GM23338 (cell line): Measurements from ENCODE around the gene HBM.

Experiments
- EZH2 ChIP-seq: fragments of 200-600 bp; sonication (generic); IDR thresholded peaks from one replicate; pipeline ENCODE4 v1.8.0; 2017; ENCODE audit warnings: antibody characterized with exemption, mild to moderate bottlenecking, low read depth; ENCODE audit not compliant: unreplicated experiment
- EZH2phosphoT487 ChIP-seq: fragments of 200-600 bp; sonication (generic); IDR thresholded peaks from one replicate; pipeline ENCODE4 v1.8.1; 2018; ENCODE audit warnings: antibody characterized with exemption; ENCODE audit not compliant: unreplicated experiment
- NANOG ChIP-seq: IDR thresholded peaks from 2 replicates; pipeline ENCODE4 v1.6.1; 2016; ENCODE audit warnings: antibody characterized with exemption, borderline replicate concordance
- POLR2AphosphoS5 ChIP-seq: IDR thresholded peaks from 2 replicates; pipeline ENCODE4 v1.6.1; 2016; ENCODE audit warnings: antibody characterized with exemption, low read depth
- TF ChIP-seq, protein P1 (sequence below), 2 experiments: fragments of 200-600 bp in 1 of 2; sonication (generic) in 1 of 2; conservative IDR thresholded peaks; 2 replicates each; pipeline versions ENCODE4 v1.5.1 to v1.6.1; 2016 to 2017; ENCODE audit warnings: antibody characterized with exemption in 2 of 2, low read depth in 2 of 2, mild to moderate bottlenecking in 2 of 2, moderate library complexity in 1 of 2
- TF ChIP-seq, protein P2 (sequence below): IDR thresholded peaks from one replicate; pipeline ENCODE4 v1.6.1; 2018; ENCODE audit warnings: antibody characterized with exemption; ENCODE audit not compliant: unreplicated experiment

DNA sequence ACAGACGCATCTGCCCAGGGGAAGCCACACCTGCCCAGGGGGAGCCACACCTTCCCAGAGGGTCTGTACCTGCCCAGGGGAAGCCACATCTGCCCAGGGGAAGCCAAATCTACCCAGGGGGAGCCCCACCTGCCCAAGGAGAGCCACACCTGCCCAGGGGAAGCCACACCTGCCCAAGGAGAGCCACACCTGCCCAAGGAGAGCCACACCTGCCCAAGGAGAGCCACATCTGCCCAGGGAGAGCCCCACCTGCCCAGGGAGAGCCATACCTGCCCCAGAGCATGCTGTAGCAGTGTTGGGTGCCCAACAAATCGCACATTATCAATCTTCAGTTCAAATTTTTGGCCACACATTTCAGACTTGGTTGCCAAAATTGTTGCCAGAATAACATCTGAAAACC is 46.9 kb upstream of the HBM start:
- TF ChIP-seq, protein P1, sequence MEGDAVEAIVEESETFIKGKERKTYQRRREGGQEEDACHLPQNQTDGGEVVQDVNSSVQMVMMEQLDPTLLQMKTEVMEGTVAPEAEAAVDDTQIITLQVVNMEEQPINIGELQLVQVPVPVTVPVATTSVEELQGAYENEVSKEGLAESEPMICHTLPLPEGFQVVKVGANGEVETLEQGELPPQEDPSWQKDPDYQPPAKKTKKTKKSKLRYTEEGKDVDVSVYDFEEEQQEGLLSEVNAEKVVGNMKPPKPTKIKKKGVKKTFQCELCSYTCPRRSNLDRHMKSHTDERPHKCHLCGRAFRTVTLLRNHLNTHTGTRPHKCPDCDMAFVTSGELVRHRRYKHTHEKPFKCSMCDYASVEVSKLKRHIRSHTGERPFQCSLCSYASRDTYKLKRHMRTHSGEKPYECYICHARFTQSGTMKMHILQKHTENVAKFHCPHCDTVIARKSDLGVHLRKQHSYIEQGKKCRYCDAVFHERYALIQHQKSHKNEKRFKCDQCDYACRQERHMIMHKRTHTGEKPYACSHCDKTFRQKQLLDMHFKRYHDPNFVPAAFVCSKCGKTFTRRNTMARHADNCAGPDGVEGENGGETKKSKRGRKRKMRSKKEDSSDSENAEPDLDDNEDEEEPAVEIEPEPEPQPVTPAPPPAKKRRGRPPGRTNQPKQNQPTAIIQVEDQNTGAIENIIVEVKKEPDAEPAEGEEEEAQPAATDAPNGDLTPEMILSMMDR (conservative IDR thresholded peaks at IDR 0.05; ENCODE audit: low read depth in 2 of 2) = no peak
- TF ChIP-seq, protein P2, sequence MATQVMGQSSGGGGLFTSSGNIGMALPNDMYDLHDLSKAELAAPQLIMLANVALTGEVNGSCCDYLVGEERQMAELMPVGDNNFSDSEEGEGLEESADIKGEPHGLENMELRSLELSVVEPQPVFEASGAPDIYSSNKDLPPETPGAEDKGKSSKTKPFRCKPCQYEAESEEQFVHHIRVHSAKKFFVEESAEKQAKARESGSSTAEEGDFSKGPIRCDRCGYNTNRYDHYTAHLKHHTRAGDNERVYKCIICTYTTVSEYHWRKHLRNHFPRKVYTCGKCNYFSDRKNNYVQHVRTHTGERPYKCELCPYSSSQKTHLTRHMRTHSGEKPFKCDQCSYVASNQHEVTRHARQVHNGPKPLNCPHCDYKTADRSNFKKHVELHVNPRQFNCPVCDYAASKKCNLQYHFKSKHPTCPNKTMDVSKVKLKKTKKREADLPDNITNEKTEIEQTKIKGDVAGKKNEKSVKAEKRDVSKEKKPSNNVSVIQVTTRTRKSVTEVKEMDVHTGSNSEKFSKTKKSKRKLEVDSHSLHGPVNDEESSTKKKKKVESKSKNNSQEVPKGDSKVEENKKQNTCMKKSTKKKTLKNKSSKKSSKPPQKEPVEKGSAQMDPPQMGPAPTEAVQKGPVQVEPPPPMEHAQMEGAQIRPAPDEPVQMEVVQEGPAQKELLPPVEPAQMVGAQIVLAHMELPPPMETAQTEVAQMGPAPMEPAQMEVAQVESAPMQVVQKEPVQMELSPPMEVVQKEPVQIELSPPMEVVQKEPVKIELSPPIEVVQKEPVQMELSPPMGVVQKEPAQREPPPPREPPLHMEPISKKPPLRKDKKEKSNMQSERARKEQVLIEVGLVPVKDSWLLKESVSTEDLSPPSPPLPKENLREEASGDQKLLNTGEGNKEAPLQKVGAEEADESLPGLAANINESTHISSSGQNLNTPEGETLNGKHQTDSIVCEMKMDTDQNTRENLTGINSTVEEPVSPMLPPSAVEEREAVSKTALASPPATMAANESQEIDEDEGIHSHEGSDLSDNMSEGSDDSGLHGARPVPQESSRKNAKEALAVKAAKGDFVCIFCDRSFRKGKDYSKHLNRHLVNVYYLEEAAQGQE = no peak
- TF ChIP-seq POLR2AphosphoS5 (no peak), EZH2phosphoT487 (no peak), EZH2 (no peak), NANOG (no peak)
